Measurements from ENCODE around the gene GBX1.

The GBX1 gene

DNA sequence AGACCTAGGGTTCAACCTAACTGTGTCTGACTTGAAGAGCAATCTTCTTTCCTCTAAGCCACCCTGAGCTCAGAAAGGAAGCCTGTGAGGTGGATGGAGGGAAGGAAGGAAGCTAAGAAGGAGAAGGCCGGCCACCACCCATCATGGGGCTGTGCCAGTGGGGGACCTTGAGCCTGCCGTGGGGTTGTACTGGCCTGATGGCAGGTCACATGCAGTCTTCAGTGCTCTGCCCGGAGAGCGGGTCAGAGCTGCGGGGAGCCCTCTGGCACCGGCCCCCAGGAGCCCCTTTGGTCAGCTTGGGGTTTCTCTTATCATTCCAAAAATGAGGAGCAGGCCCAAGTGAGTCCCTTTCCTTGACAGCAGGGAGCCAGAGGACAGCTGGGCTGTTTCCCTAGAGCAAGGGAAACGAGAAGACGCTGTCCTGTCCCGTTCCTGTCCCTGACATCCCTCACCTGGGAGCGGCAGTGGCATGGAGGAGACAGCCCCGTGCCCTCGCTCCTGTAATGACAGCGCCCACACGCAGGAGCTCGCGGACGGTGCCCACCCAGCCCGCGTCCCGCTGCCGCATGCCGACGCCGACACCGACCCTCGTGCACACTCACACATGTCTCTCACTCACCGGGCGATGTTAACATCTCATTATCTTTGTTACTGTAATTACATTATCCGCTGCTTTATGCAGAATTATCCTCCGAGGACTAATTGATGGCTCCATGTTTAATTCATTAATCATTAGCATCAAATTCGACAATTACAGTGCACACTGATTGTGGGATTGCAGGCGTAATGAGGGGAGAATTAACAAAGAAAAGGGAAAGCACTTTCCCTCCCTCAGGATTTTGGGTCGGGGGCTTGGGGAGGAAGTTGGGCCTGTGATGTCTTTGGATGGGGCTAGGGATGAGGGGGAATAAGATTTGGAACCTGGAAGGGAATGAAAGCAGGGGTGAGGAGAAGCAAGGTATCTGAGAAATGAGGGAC lies 31.3 kb downstream of the GBX1 start:
- Histone ChIP-seq H3K9me3 (ENCODE audit: control insufficient read depth, low read length) (no peaks in the 10 kb centered on the region), H3K36me3 (ENCODE audit: control insufficient read depth, insufficient read depth, low read length) (no peaks in the 10 kb centered on the region), H3K4me3 (ENCODE audit: low read depth, low read length) (no peak overlapping the region), H3K27ac (no peak overlapping the region), H3K4me1 (no peaks in the 10 kb centered on the region), H3K4me2 (ENCODE audit: low read length) (no peak overlapping the region), H3K27me3 (ENCODE audit: control insufficient read depth, insufficient read depth, low read length) (no peaks in the 10 kb centered on the region), H2AFZ (no peak overlapping the region), H3K79me2 (no peaks in the 10 kb centered on the region), H3K9ac (no peak overlapping the region)
- TF ChIP-seq, protein P1, sequence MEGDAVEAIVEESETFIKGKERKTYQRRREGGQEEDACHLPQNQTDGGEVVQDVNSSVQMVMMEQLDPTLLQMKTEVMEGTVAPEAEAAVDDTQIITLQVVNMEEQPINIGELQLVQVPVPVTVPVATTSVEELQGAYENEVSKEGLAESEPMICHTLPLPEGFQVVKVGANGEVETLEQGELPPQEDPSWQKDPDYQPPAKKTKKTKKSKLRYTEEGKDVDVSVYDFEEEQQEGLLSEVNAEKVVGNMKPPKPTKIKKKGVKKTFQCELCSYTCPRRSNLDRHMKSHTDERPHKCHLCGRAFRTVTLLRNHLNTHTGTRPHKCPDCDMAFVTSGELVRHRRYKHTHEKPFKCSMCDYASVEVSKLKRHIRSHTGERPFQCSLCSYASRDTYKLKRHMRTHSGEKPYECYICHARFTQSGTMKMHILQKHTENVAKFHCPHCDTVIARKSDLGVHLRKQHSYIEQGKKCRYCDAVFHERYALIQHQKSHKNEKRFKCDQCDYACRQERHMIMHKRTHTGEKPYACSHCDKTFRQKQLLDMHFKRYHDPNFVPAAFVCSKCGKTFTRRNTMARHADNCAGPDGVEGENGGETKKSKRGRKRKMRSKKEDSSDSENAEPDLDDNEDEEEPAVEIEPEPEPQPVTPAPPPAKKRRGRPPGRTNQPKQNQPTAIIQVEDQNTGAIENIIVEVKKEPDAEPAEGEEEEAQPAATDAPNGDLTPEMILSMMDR (IDR thresholded peaks at IDR 0.05), result no peak

DNA sequence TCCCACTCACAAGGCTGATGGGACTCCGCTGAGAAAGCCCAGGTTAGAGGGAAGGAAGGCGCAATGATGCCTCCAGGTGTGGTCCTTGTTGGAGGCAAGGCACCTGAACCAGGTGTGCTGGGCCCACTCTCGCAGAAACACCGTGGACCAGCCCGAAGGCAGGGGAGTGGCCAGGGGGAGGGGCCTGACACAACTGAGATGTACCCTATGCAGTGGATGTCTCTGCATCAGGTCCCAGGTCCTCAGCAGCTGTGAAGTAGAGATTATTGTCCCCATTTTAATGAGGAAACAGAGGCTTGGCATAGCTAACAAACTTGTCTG lies 32.0 kb downstream of the GBX1 start:
- H3K36me3 ChIP-seq (ENCODE audit: control insufficient read depth, insufficient read depth, low read length), result no peaks in the 10 kb centered on the region

DNA sequence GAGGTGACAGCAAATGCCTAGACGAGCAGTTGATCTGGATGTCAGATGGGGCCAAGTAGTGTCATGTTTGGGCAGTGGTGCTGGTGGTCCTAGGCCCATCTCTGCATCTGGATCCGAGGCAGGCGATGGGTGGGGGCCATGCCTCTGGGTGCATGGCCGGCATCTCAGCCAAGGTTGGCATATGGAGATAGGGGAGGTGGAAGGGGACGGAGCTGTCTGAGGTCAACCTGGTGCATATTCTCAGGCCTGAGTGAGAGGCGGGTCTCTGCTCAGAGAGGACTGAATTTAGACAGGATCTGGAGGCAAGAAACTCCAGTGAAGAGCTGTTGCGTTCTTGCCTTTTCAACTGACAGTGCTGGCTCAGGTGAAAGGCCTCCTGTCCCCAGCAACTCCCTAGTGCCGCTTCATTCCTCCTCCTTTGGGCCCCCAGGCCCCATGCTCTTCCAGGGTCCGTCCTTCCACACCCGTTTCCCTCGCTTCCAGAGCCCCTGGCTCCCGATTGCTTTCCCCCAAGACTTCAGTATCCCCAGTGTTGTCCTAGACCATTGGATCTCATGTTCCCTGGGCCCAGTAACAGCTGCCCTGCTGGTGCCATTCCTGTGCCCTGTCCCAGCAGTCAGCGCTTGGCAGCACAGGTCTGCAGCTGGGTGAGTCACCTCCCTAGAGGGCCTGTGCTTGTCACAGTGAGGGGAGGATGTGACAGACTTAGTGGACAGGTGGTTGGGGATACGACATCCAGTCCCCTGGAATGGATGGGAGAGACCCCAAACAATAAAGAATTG lies 32.6 kb downstream of the GBX1 start:
- Histone ChIP-seq H3K4me3 (ENCODE audit: low read depth, low read length) (no peak overlapping the region), H3K9me3 (ENCODE audit: control insufficient read depth, low read length) (no peaks in the 10 kb centered on the region), H3K36me3 (ENCODE audit: control insufficient read depth, insufficient read depth, low read length) (no peaks in the 10 kb centered on the region), H3K27ac (no peak overlapping the region), H3K9ac (no peak overlapping the region), H3K27me3 (ENCODE audit: control insufficient read depth, insufficient read depth, low read length) (no peaks in the 10 kb centered on the region), H3K4me2 (ENCODE audit: low read length) (no peak overlapping the region), H3K4me1 (no peaks in the 10 kb centered on the region), H2AFZ (no peak overlapping the region), H3K79me2 (peaks cover 3% of the 10 kb centered on the region)
- TF ChIP-seq, protein P1 (IDR thresholded peaks at IDR 0.05), result no peak

More for the DNA sequence above, 32.0 kb downstream of the GBX1 start:
- no peak overlapping the region for H3K9ac ChIP-seq
- H3K9me3 ChIP-seq (ENCODE audit: control insufficient read depth, low read length), result no peaks in the 10 kb centered on the region
- H3K27ac ChIP-seq, result no peak overlapping the region
- no peaks in the 10 kb centered on the region for H3K79me2 ChIP-seq
- H3K27me3 ChIP-seq (ENCODE audit: control insufficient read depth, insufficient read depth, low read length), result no peaks in the 10 kb centered on the region
- H3K4me2 ChIP-seq (ENCODE audit: low read length), result no peak overlapping the region
- H3K4me3 ChIP-seq (ENCODE audit: low read depth, low read length), result no peak overlapping the region
- no peaks in the 10 kb centered on the region for H3K4me1 ChIP-seq
- TF ChIP-seq, protein P1 (IDR thresholded peaks at IDR 0.05), result no peak
- H2AFZ ChIP-seq, result no peak overlapping the region

- no peak overlapping the region for H3K9ac ChIP-seq
- no peaks in the 10 kb centered on the region for H3K36me3 ChIP-seq (ENCODE audit: control insufficient read depth, insufficient read depth, low read length)
These were observed 33.3 kb downstream of the GBX1 start for GRCh38 chr7:151133986-151134742.

More at GRCh38 chr7:151133986-151134742, 33.3 kb downstream of the GBX1 start:
- Histone ChIP-seq H3K4me3 (ENCODE audit: low read depth, low read length) (no peak overlapping the region), H3K79me2 (peaks cover 6% of the 10 kb centered on the region), H3K4me1 (no peaks in the 10 kb centered on the region), H3K4me2 (ENCODE audit: low read length) (no peak overlapping the region), H3K27me3 (ENCODE audit: control insufficient read depth, insufficient read depth, low read length) (no peaks in the 10 kb centered on the region), H3K9me3 (ENCODE audit: control insufficient read depth, low read length) (no peaks in the 10 kb centered on the region), H2AFZ (no peak overlapping the region), H3K27ac (no peak overlapping the region)
- TF ChIP-seq, protein P1 (IDR thresholded peaks at IDR 0.05), result no peak

Data from parathyroid adenoma (tissue), 2 donors.